Bronchial epithelial cell (primary cell): Measurements from ENCODE around the gene SH2B3. TPM values are rescaled to one million over a fixed set of nuclear protein-coding genes. Genes with fewer than 3 reads are reported as not detected.

Source experiments
- DNase-seq: peaks from one replicate; pipeline ENCODE4 v3.0.0-alpha.2; 2010; ENCODE audit warnings: low read depth
- FAIRE-seq: peaks from 2 replicates; lab custom pipeline; 2011; peaks lifted over from hg19 to GRCh38; lab: Jason Lieb, UNC
- H3K27me3 ChIP-seq: 2 replicates; pipeline ENCODE4 v1.5.1; 2011; ENCODE audit warnings: low read length; ENCODE audit not compliant: control insufficient read depth, insufficient read depth
- H3K36me3 ChIP-seq: 2 replicates; pipeline ENCODE4 v1.5.1; 2011; ENCODE audit warnings: low read length; ENCODE audit not compliant: control insufficient read depth, insufficient read depth
- H3K4me3 ChIP-seq: 2 replicates; pipeline ENCODE4 v1.5.1; 2011; ENCODE audit warnings: mild to moderate bottlenecking, low read depth, low read length, control low read depth
- CTCF ChIP-seq: IDR thresholded peaks from 2 replicates; pipeline ENCODE4 v1.5.1; 2011; ENCODE audit warnings: mild to moderate bottlenecking, moderate library complexity, low read length, control low read depth, inconsistent platforms; ENCODE audit not compliant: insufficient read depth, severe bottlenecking
- total RNA-seq: library from RNA; depleted of rRNA; stranded (reverse); fragments of >200 nt; gene quantifications from 2 replicates; pipeline ENCODE4 v1.2.1, GENCODE V29; 2014

Gene SH2B3
- total RNA-seq, 1 donor from 2014 or later = 2.4 TPM

GRCh38 chr12:111407377-111408115, 1.8 kb downstream of the SH2B3 start:
- no peak for DNase-seq
- TF ChIP-seq CTCF = no peak
- H3K36me3 ChIP-seq = peaks cover 1% of the 10 kb centered on the region
- FAIRE-seq = no peak
- no peaks in the 10 kb centered on the region for H3K27me3 ChIP-seq
- H3K4me3 ChIP-seq = peak overlapping the region; percentile 67

- H3K36me3 ChIP-seq = peaks cover 1% of the 10 kb centered on the region
- H3K27me3 ChIP-seq = no peaks in the 10 kb centered on the region
- no peak for TF ChIP-seq CTCF
- no peak for FAIRE-seq
- DNase-seq = no peak
- H3K4me3 ChIP-seq = no peak overlapping the region
These were observed 2.4 kb downstream of the SH2B3 start for GRCh38 chr12:111408116-111408440.

GRCh38 chr12:111408686-111409402, 3.1 kb downstream of the SH2B3 start:
- no peak for TF ChIP-seq CTCF
- Histone ChIP-seq H3K4me3 (no peak overlapping the region), H3K36me3 (peaks cover 1% of the 10 kb centered on the region), H3K27me3 (no peaks in the 10 kb centered on the region)
- no peak for FAIRE-seq
- no peak for DNase-seq

GRCh38 chr12:111409403-111409779, 3.7 kb downstream of the SH2B3 start:
- TF ChIP-seq CTCF = no peak
- Histone ChIP-seq H3K36me3 (peaks cover 1% of the 10 kb centered on the region), H3K27me3 (no peaks in the 10 kb centered on the region), H3K4me3 (no peak overlapping the region)
- FAIRE-seq (no peak), DNase-seq (no peak)

GRCh38 chr12:111409780-111410430, 4.2 kb downstream of the SH2B3 start:
- no peaks in the 10 kb centered on the region for H3K27me3 ChIP-seq
- no peak overlapping the region for H3K4me3 ChIP-seq
- TF ChIP-seq CTCF = no peak
- DNase-seq = no peak
- FAIRE-seq = no peak
- peaks cover 1% of the 10 kb centered on the region for H3K36me3 ChIP-seq
